Osteoblast (primary cell): ENCODE results near the gene CDKN2A. TPM values are rescaled to one million over a fixed set of nuclear protein-coding genes. Genes with fewer than 3 reads are reported as not detected.

ENCODE experiments used
- DNase-seq: peaks from one replicate; pipeline ENCODE4 v3.0.0; 2011; ENCODE audit warnings: low spot score, mixed read lengths; ENCODE audit not compliant: insufficient read length; ENCODE audit errors: missing footprints
- H2AFZ ChIP-seq: 2 replicates; pipeline ENCODE4 v1.6.0; 2011; ENCODE audit warnings: mild to moderate bottlenecking, low read length
- H3K27ac ChIP-seq: 2 replicates; pipeline ENCODE4 v1.5.1; 2011; ENCODE audit warnings: mild to moderate bottlenecking, low read depth, low read length, moderate library complexity
- H3K27me3 ChIP-seq: 2 replicates; pipeline ENCODE4 v1.6.0; 2012; ENCODE audit warnings: mild to moderate bottlenecking, control low read depth, inconsistent platforms, low read length, moderate library complexity; ENCODE audit not compliant: insufficient read depth
- H3K36me3 ChIP-seq: 2 replicates; pipeline ENCODE4 v1.5.1; 2011; ENCODE audit warnings: mild to moderate bottlenecking, low read length, control low read depth, moderate library complexity; ENCODE audit not compliant: insufficient read depth
- H3K4me1 ChIP-seq: 2 replicates; pipeline ENCODE4 v1.5.1; 2011; ENCODE audit warnings: mild to moderate bottlenecking, low read length, control low read depth, moderate library complexity; ENCODE audit not compliant: insufficient read depth
- H3K4me2 ChIP-seq: 2 replicates; pipeline ENCODE4 v1.6.0; 2011; ENCODE audit warnings: mild to moderate bottlenecking, low read length; ENCODE audit not compliant: insufficient read depth
- H3K4me3 ChIP-seq: fragments of 200-600 bp; sonication (generic); 3 replicates; pipeline ENCODE4 v1.5.1; 2012; ENCODE audit warnings: mild to moderate bottlenecking, low read length, inconsistent platforms; ENCODE audit not compliant: insufficient read depth
- H3K79me2 ChIP-seq: 2 replicates; pipeline ENCODE4 v1.6.0; 2012; ENCODE audit warnings: mild to moderate bottlenecking, low read length, control low read depth, inconsistent platforms; ENCODE audit not compliant: insufficient read depth
- H3K9me3 ChIP-seq: 2 replicates; pipeline ENCODE4 v1.5.1; 2011; ENCODE audit warnings: low read depth, low read length, control low read depth
- H4K20me1 ChIP-seq: 2 replicates; pipeline ENCODE4 v1.6.0; 2012; ENCODE audit warnings: mild to moderate bottlenecking, low read length, control low read depth; ENCODE audit not compliant: insufficient read depth
- CTCF ChIP-seq: IDR thresholded peaks from 2 replicates; pipeline ENCODE4 v1.5.1; 2011; ENCODE audit warnings: mild to moderate bottlenecking, low read depth, low read length, moderate library complexity; ENCODE audit errors: extremely low read depth
- total RNA-seq: library from RNA; depleted of rRNA; stranded (reverse); fragments of >200 nt; gene quantifications from 2 replicates; pipeline ENCODE4 v1.2.3, GENCODE V29; 2012

Gene CDKN2A
- total RNA-seq, 1 donor = 37.6 TPM

- TF ChIP-seq CTCF = no peak
- Histone ChIP-seq H3K4me3 (peak overlapping the region; percentile 9), H3K27ac (no peak overlapping the region), H3K4me2 (peak overlapping the region; percentile 17), H4K20me1 (peaks cover 5% of the 10 kb centered on the region), H3K27me3 (no peaks in the 10 kb centered on the region), H2AFZ (no peak overlapping the region), H3K4me1 (peaks cover 21% of the 10 kb centered on the region), H3K79me2 (peaks cover 45% of the 10 kb centered on the region), H3K36me3 (peaks cover 8% of the 10 kb centered on the region), H3K9me3 (no peaks in the 10 kb centered on the region)
- DNase-seq = no peak
These were observed 11.8 kb upstream of the CDKN2A start for GRCh38 chr9:22005702-22006606.

GRCh38 chr9:22005021-22005701 lies 11.0 kb upstream of the CDKN2A start:
- Histone ChIP-seq H3K27me3 (no peaks in the 10 kb centered on the region), H3K4me3 (no peak overlapping the region), H4K20me1 (peaks cover under 1% of the 10 kb centered on the region), H2AFZ (no peak overlapping the region), H3K4me1 (peaks cover 15% of the 10 kb centered on the region), H3K79me2 (peaks cover 48% of the 10 kb centered on the region), H3K36me3 (peaks cover 8% of the 10 kb centered on the region), H3K27ac (no peak overlapping the region), H3K4me2 (no peak overlapping the region), H3K9me3 (no peaks in the 10 kb centered on the region)
- no peak for TF ChIP-seq CTCF
- no peak for DNase-seq

- no peaks in the 10 kb centered on the region for H3K27me3 ChIP-seq
- H3K4me2 ChIP-seq = no peak overlapping the region
- no peaks in the 10 kb centered on the region for H4K20me1 ChIP-seq
- TF ChIP-seq CTCF = no peak
- no peak overlapping the region for H2AFZ ChIP-seq
- no peak overlapping the region for H3K4me3 ChIP-seq
- peaks cover under 1% of the 10 kb centered on the region for H3K4me1 ChIP-seq
- DNase-seq = peak; percentile 5
- H3K27ac ChIP-seq = no peak overlapping the region
- peaks cover 45% of the 10 kb centered on the region for H3K79me2 ChIP-seq
- H3K9me3 ChIP-seq = no peaks in the 10 kb centered on the region
- peaks cover 8% of the 10 kb centered on the region for H3K36me3 ChIP-seq
These were observed 7.8 kb upstream of the CDKN2A start for GRCh38 chr9:22002038-22002437.

- Histone ChIP-seq H3K36me3 (no peaks in the 10 kb centered on the region), H3K79me2 (peaks cover 44% of the 10 kb centered on the region), H3K27ac (no peak overlapping the region), H4K20me1 (no peaks in the 10 kb centered on the region), H3K4me1 (peaks cover 15% of the 10 kb centered on the region), H3K4me2 (no peak overlapping the region), H3K27me3 (no peaks in the 10 kb centered on the region), H3K4me3 (no peak overlapping the region), H2AFZ (no peak overlapping the region), H3K9me3 (no peaks in the 10 kb centered on the region)
- no peak for TF ChIP-seq CTCF
- DNase-seq = no peak
These were observed 3.8 kb upstream of the CDKN2A start for GRCh38 chr9:21998026-21998425.
